K562 (cell line): Measurements from ENCODE around the gene OVCA2. TPM values are rescaled to one million over a fixed set of nuclear protein-coding genes. Genes with fewer than 3 reads are reported as not detected.

Source experiments
- CCNT2 ChIP-seq: IDR thresholded peaks from 2 replicates; pipeline ENCODE4 v1.6.1; 2011; ENCODE audit warnings: borderline replicate concordance, low read depth, mild to moderate bottlenecking, moderate library complexity, mixed read lengths, low read length; ENCODE audit not compliant: insufficient read length; ENCODE audit errors: extremely low read depth
- CTBP1 ChIP-seq: fragments of 450-650 bp; IDR thresholded peaks from 2 replicates; pipeline ENCODE4 v1.6.1; 2016; ENCODE audit warnings: borderline replicate concordance
- MLLT1 ChIP-seq, 2 experiments: fragments of 450-650 bp; IDR thresholded peaks; 2 replicates each; pipeline ENCODE4 v1.6.1; 2016
- PRDM10 ChIP-seq: fragments of 450-650 bp; IDR thresholded peaks from 2 replicates; pipeline ENCODE4 v1.6.1; 2018; ENCODE audit not compliant: partially characterized antibody
- RAD51 ChIP-seq: fragments of 450-650 bp; IDR thresholded peaks from 2 replicates; pipeline ENCODE4 v1.7.1; 2016; ENCODE audit warnings: low read depth, mild to moderate bottlenecking, borderline replicate concordance
- RUNX1 ChIP-seq: sonication (generic); IDR thresholded peaks from 2 replicates; pipeline ENCODE4 v1.6.1; 2016; ENCODE audit warnings: antibody characterized with exemption, low read depth
- SREBF1 ChIP-seq: fragments of 150-350 bp; IDR thresholded peaks from 2 replicates; pipeline ENCODE4 v1.6.1; 2014; ENCODE audit warnings: antibody characterized with exemption, low read depth, low read length, borderline replicate concordance
- TFAP4 ChIP-seq: sonication (generic); formaldehyde crosslinking; IDR thresholded peaks from 2 replicates; pipeline ENCODE4 v1.8.0; 2022; ENCODE audit warnings: missing genetic modification reagents, mild to moderate bottlenecking, moderate library complexity, borderline replicate concordance
- ZBTB5 ChIP-seq: fragments of 450-650 bp; IDR thresholded peaks from 2 replicates; pipeline ENCODE4 v1.6.1; 2017; ENCODE audit warnings: antibody characterized with exemption
- ZNF518B ChIP-seq: fragments of 250-450 bp; sonication (Bioruptor Pico); IDR thresholded peaks from 2 replicates; pipeline ENCODE4 v1.5.0; 2021; ENCODE audit warnings: mild to moderate bottlenecking, moderate library complexity
- ZNF699 ChIP-seq: fragments of 250-450 bp; sonication (Bioruptor Pico); IDR thresholded peaks from 2 replicates; pipeline ENCODE4 v1.8.0; 2021; ENCODE audit warnings: mild to moderate bottlenecking, moderate library complexity; ENCODE audit not compliant: insufficient replicate concordance
- polyA plus RNA-seq, 8 experiments: library from polyadenylated mRNA; depleted of rRNA in 4 of 8; stranded (reverse) in 5 of 8; unstranded in 3 of 8; fragments of >200 nt; fragmentation: Nextera tagmentation in 2 of 8; fragmentation: Illumina TruSeq in 1 of 8; extraction: Ambion mirVana in 2 of 8; extraction: Trizol in 1 of 8; gene quantifications; 2 replicates each; pipeline versions ENCODE4 v1.2.1 to v1.2.3, GENCODE V29; 2011 to 2014; ENCODE audit warnings: inconsistent platforms in 1 of 8, missing spikeins in 1 of 8
- total RNA-seq, 7 experiments: library from RNA; depleted of rRNA in 6 of 7; stranded (reverse); fragments of >200 nt in 6 of 7; fragmentation: Illumina TruSeq in 2 of 7; extraction: Trizol in 2 of 7; gene quantifications; 2 replicates each; pipeline versions ENCODE4 v1.2.1 to v1.2.3, GENCODE V29; 2011 to 2021; ENCODE audit warnings: low replicate concordance in 1 of 7

Gene OVCA2
- total and polyA plus RNA-seq, 9 of the 15 experiments (the other 6 are each of a cell fraction or from before 2014, with no cell fraction given): 3.0 to 23.7 (median 14.1) TPM

- peak in 1 of 2 experiments; percentile 100; a peak in 2 of 4 replicates for TF ChIP-seq MLLT1 (IDR thresholded peaks at IDR 0.05)
- TF ChIP-seq RAD51: peak; percentile 76
- no peak for TF ChIP-seq ZNF699 (CRISPR knock-in tag)
- TF ChIP-seq CCNT2: peak; percentile 54
- no peak for TF ChIP-seq ZBTB5
- TF ChIP-seq TFAP4 (CRISPR knock-in tag): peak; percentile 93
- no peak for TF ChIP-seq ZNF518B
- peak; percentile 53; the same call in 1 of the 2 replicates for TF ChIP-seq CTBP1
- TF ChIP-seq SREBF1: no peak
- TF ChIP-seq PRDM10: no peak
- TF ChIP-seq RUNX1: no peak
Measured at GRCh38 chr17:2029911-2030778, 11.7 kb upstream of the OVCA2 start, which contains the start of gene DPH1 (continued).
